Osteocyte (in vitro differentiated cells): ENCODE data around the gene NDUFA13. TPM values are rescaled to one million over a fixed set of nuclear protein-coding genes. Genes with fewer than 3 reads are reported as not detected.
A peak's percentile ranks its signal among the peaks of the same experiment; 100 is the strongest.

Experiments used
- DNase-seq: peaks from one replicate; pipeline ENCODE4 v3.0.0; 2021; ENCODE audit warnings: mixed read lengths; ENCODE audit not compliant: unreplicated experiment; ENCODE audit errors: extremely low spot score
- H3K27ac Mint-ChIP-seq: one replicate; pipeline ENCODE4 v1.8.0; 2021; ENCODE audit warnings: mild to moderate bottlenecking, mixed read lengths; ENCODE audit not compliant: unreplicated experiment
- H3K27me3 Mint-ChIP-seq: one replicate; pipeline ENCODE4 v1.8.0; 2021; ENCODE audit warnings: mixed read lengths; ENCODE audit not compliant: unreplicated experiment
- H3K36me3 Mint-ChIP-seq: one replicate; pipeline ENCODE4 v1.8.0; 2021; ENCODE audit warnings: mixed read lengths; ENCODE audit not compliant: unreplicated experiment
- H3K4me1 Mint-ChIP-seq: one replicate; pipeline ENCODE4 v1.8.0; 2021; ENCODE audit warnings: mixed read lengths; ENCODE audit not compliant: unreplicated experiment
- H3K4me3 Mint-ChIP-seq: one replicate; pipeline ENCODE4 v1.8.0; 2021; ENCODE audit warnings: mild to moderate bottlenecking, moderate library complexity, mixed read lengths; ENCODE audit not compliant: unreplicated experiment
- H3K9me3 Mint-ChIP-seq: one replicate; pipeline ENCODE4 v1.8.0; 2021; ENCODE audit warnings: mixed read lengths; ENCODE audit not compliant: unreplicated experiment
- CTCF ChIP-seq: fragments of 200-600 bp; sonication (generic); IDR thresholded peaks from 2 replicates; pipeline ENCODE4 v1.5.0; 2021; ENCODE audit warnings: antibody characterized with exemption, mild to moderate bottlenecking, moderate library complexity
- total RNA-seq: library from RNA; stranded (reverse); gene quantifications from 2 replicates; pipeline ENCODE4 v1.2.1, GENCODE V29; 2021

NDUFA13 gene
- total RNA-seq, 1 donor from 2014 or later: 376 TPM

- no peaks in the 10 kb centered on the region for H3K36me3 Mint-ChIP-seq
- peaks cover 23% of the 10 kb centered on the region for H3K4me1 Mint-ChIP-seq
- H3K27me3 Mint-ChIP-seq: no peaks in the 10 kb centered on the region
- H3K27ac Mint-ChIP-seq: no peak overlapping the region
- H3K9me3 Mint-ChIP-seq: no peaks in the 10 kb centered on the region
- DNase-seq: no peak
- TF ChIP-seq CTCF: no peak
- no peak overlapping the region for H3K4me3 Mint-ChIP-seq
Measured at GRCh38 chr19:19550485-19550929, 34.5 kb downstream of the NDUFA13 start.

GRCh38 chr19:19550972-19551852, 35.2 kb downstream of the NDUFA13 start:
- peaks cover 23% of the 10 kb centered on the region for H3K4me1 Mint-ChIP-seq
- no peak for DNase-seq
- H3K36me3 Mint-ChIP-seq: no peaks in the 10 kb centered on the region
- no peak for TF ChIP-seq CTCF
- H3K27me3 Mint-ChIP-seq: no peaks in the 10 kb centered on the region
- H3K4me3 Mint-ChIP-seq: no peak overlapping the region
- no peaks in the 10 kb centered on the region for H3K9me3 Mint-ChIP-seq
- peak overlapping the region; percentile 47 for H3K27ac Mint-ChIP-seq

GRCh38 chr19:19551853-19552192, 35.8 kb downstream of the NDUFA13 start:
- H3K36me3 Mint-ChIP-seq: no peaks in the 10 kb centered on the region
- no peak overlapping the region for H3K4me3 Mint-ChIP-seq
- peak overlapping the region; percentile 47 for H3K27ac Mint-ChIP-seq
- H3K27me3 Mint-ChIP-seq: no peaks in the 10 kb centered on the region
- no peak for TF ChIP-seq CTCF
- no peak for DNase-seq
- H3K9me3 Mint-ChIP-seq: no peaks in the 10 kb centered on the region
- peaks cover 23% of the 10 kb centered on the region for H3K4me1 Mint-ChIP-seq

GRCh38 chr19:19552798-19553197, 36.8 kb downstream of the NDUFA13 start:
- H3K9me3 Mint-ChIP-seq: no peaks in the 10 kb centered on the region
- no peak overlapping the region for H3K27ac Mint-ChIP-seq
- peaks cover 23% of the 10 kb centered on the region for H3K4me1 Mint-ChIP-seq
- DNase-seq: no peak
- TF ChIP-seq CTCF: peak; percentile 54
- no peaks in the 10 kb centered on the region for H3K27me3 Mint-ChIP-seq
- no peak overlapping the region for H3K4me3 Mint-ChIP-seq
- no peaks in the 10 kb centered on the region for H3K36me3 Mint-ChIP-seq

- Mint-ChIP-seq H3K27ac (no peak overlapping the region), H3K9me3 (no peaks in the 10 kb centered on the region), H3K4me3 (no peak overlapping the region), H3K27me3 (no peaks in the 10 kb centered on the region), H3K4me1 (peaks cover 23% of the 10 kb centered on the region), H3K36me3 (no peaks in the 10 kb centered on the region)
- no peak for DNase-seq
- no peak for TF ChIP-seq CTCF
Measured at GRCh38 chr19:19553670-19554069, 37.6 kb downstream of the NDUFA13 start.
